HUES48 (cell line): ENCODE measurements around the gene AFF3.

Experiments used
- H3K27ac ChIP-seq: one replicate; pipeline ENCODE4 v1.7.0; 2013; ENCODE audit warnings: low read depth, low read length, inconsistent platforms
- H3K27me3 ChIP-seq: 2 replicates; pipeline ENCODE4 v1.6.1; 2013; ENCODE audit warnings: mild to moderate bottlenecking, low read length; ENCODE audit not compliant: control insufficient read depth, insufficient read depth
- H3K36me3 ChIP-seq: 2 replicates; pipeline ENCODE4 v1.6.1; 2013; ENCODE audit warnings: low read length; ENCODE audit not compliant: control insufficient read depth, insufficient read depth
- H3K4me1 ChIP-seq: 2 replicates; pipeline ENCODE4 v1.6.1; 2013; ENCODE audit warnings: mild to moderate bottlenecking, low read length; ENCODE audit not compliant: control insufficient read depth, insufficient read depth
- H3K4me3 ChIP-seq: 2 replicates; pipeline ENCODE4 v1.5.1; 2013; ENCODE audit warnings: mild to moderate bottlenecking, low read depth, low read length
- H3K9ac ChIP-seq: 2 replicates; pipeline ENCODE4 v1.6.1; 2013; ENCODE audit warnings: mild to moderate bottlenecking, low read depth, low read length, moderate library complexity
- H3K9me3 ChIP-seq: 2 replicates; pipeline ENCODE4 v1.6.1; 2013; ENCODE audit warnings: low read length; ENCODE audit not compliant: control insufficient read depth, insufficient read depth

Gene AFF3

DNA sequence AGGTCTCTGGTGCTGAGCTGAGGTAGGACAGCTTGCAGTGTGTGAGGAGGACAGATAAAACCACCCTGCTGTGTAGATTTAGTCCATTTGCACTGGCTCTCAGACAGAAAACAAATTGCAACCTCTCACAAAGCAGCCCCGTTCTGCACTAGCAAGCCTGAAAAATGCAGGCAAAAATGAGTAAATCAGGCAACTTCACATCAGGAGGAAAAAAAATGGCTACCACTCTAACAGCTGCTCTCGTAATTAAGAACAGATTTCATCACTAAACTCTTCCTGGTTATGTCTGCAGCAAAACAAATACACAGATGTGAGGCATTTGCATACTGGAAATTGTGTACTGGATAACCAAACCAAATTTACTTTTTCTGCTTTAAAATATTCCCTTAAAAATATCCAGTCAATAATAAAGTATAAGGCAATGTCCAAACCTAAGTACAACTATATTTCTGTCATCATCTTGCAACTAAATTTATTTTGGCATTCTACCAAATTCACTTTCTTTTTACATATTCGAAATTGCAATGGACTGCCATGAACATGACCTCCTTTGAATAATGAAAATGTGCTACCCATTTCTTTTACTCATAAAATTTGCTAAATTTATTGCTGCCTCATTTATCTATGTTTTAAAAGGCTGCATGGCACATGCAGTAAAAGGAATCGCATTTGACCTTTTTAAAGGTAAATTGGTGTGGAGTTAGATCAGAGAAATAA, 157.4 kb downstream of the AFF3 start:
- no peak overlapping the region for H3K27ac ChIP-seq
- H3K9ac ChIP-seq, result no peak overlapping the region
- no peaks in the 10 kb centered on the region for H3K9me3 ChIP-seq
- H3K4me1 ChIP-seq, result no peaks in the 10 kb centered on the region
- H3K27me3 ChIP-seq, result no peaks in the 10 kb centered on the region
- H3K4me3 ChIP-seq, result no peak overlapping the region
- no peaks in the 10 kb centered on the region for H3K36me3 ChIP-seq

DNA sequence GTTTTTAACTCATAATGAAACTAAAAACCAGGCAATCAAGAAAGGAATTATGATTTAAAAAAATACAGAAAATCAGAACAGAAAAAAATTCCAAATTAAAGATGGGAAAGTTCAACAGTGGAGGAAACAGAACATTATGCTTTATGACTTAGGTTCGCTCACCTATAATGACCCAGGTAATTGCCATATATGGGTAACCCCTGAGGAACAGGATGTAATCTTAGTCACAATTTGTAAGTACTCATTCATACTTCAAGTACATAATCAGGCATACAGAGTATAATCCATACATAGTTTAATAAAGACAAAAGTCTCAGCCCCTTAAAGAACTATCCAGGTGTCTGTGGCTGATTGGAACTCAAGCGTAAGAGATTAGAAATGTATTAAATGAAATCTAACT, 159.6 kb downstream of the AFF3 start:
- H3K4me1 ChIP-seq, result no peaks in the 10 kb centered on the region
- no peaks in the 10 kb centered on the region for H3K9me3 ChIP-seq
- H3K27me3 ChIP-seq, result no peaks in the 10 kb centered on the region
- no peak overlapping the region for H3K27ac ChIP-seq
- no peak overlapping the region for H3K4me3 ChIP-seq
- H3K36me3 ChIP-seq, result no peaks in the 10 kb centered on the region
- H3K9ac ChIP-seq, result no peak overlapping the region

DNA sequence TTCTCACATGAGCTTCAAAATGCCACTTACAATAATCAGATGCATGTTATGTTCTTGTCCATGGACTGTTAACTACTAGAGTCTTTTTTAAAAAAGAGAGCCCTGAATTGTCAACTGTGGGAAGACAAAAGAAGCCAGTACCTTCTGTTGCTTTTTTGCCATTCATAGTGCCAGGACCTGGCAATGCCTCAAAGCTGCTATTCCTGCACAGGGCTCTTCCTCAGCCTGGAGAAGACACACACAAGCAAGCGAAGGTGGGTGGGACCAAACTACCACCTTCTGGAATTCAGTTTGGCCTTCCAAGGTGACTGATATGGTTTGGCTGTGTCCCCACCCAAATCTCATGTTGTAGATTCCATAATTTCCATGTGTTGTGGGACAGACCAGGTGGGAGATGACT, 160.6 kb downstream of the AFF3 start:
- H3K9ac ChIP-seq, result no peak overlapping the region
- H3K9me3 ChIP-seq, result no peaks in the 10 kb centered on the region
- H3K4me3 ChIP-seq, result no peak overlapping the region
- no peak overlapping the region for H3K27ac ChIP-seq
- H3K27me3 ChIP-seq, result no peaks in the 10 kb centered on the region
- H3K4me1 ChIP-seq, result no peaks in the 10 kb centered on the region
- H3K36me3 ChIP-seq, result no peaks in the 10 kb centered on the region

GRCh38 chr2:99980176-99980575, 162.2 kb downstream of the AFF3 start:
- Histone ChIP-seq H3K9ac (no peak overlapping the region), H3K9me3 (no peaks in the 10 kb centered on the region), H3K27ac (no peak overlapping the region), H3K4me3 (no peak overlapping the region), H3K4me1 (no peaks in the 10 kb centered on the region), H3K36me3 (no peaks in the 10 kb centered on the region), H3K27me3 (no peaks in the 10 kb centered on the region)

GRCh38 chr2:99977966-99978365, 164.4 kb downstream of the AFF3 start:
- Histone ChIP-seq H3K9me3 (no peaks in the 10 kb centered on the region), H3K9ac (no peak overlapping the region), H3K4me1 (peaks cover 3% of the 10 kb centered on the region; the same call in 1 of the 2 replicates), H3K4me3 (no peak overlapping the region), H3K27ac (no peak overlapping the region), H3K27me3 (no peaks in the 10 kb centered on the region), H3K36me3 (no peaks in the 10 kb centered on the region)

DNA sequence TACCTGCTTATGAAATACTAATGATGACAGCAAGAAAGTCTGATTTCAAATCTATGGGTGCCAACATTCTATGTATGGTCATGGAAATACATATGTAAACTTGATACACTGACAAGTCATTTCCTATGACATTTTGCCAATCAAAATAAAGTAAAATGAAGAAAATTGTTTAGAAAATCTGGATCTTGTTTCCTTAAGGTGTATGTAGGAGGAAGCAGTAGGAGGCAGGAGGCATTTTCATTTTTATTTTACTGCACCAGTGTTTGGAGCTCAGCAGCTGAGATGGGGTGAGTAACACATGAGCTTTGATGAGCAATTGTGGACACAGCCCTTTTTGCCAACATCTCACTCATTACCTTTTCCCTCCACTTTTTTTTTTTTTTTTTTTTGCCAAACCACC, 167.0 kb downstream of the AFF3 start:
- Histone ChIP-seq H3K9ac (no peak overlapping the region), H3K9me3 (no peaks in the 10 kb centered on the region), H3K27ac (no peak overlapping the region), H3K4me1 (peaks cover 3% of the 10 kb centered on the region; the same call in 1 of the 2 replicates), H3K27me3 (no peaks in the 10 kb centered on the region), H3K4me3 (no peak overlapping the region), H3K36me3 (no peaks in the 10 kb centered on the region)

GRCh38 chr2:99974682-99975375, 167.6 kb downstream of the AFF3 start:
- Histone ChIP-seq H3K27ac (no peak overlapping the region), H3K27me3 (no peaks in the 10 kb centered on the region), H3K4me1 (peaks cover 3% of the 10 kb centered on the region; the same call in 1 of the 2 replicates), H3K9ac (no peak overlapping the region), H3K9me3 (no peaks in the 10 kb centered on the region), H3K36me3 (no peaks in the 10 kb centered on the region), H3K4me3 (no peak overlapping the region)

- no peaks in the 10 kb centered on the region for H3K9me3 ChIP-seq
- no peaks in the 10 kb centered on the region for H3K36me3 ChIP-seq
- H3K4me3 ChIP-seq, result no peak overlapping the region
- no peak overlapping the region for H3K27ac ChIP-seq
- H3K4me1 ChIP-seq, result peaks cover 3% of the 10 kb centered on the region; the same call in 1 of the 2 replicates
- no peaks in the 10 kb centered on the region for H3K27me3 ChIP-seq
- no peak overlapping the region for H3K9ac ChIP-seq
Measured at GRCh38 chr2:99974275-99974674, 168.1 kb downstream of the AFF3 start.

GRCh38 chr2:99971326-99971900, 171.0 kb downstream of the AFF3 start:
- Histone ChIP-seq H3K36me3 (no peaks in the 10 kb centered on the region), H3K27me3 (no peaks in the 10 kb centered on the region), H3K4me1 (peaks cover 3% of the 10 kb centered on the region; the same call in 1 of the 2 replicates)

DNA sequence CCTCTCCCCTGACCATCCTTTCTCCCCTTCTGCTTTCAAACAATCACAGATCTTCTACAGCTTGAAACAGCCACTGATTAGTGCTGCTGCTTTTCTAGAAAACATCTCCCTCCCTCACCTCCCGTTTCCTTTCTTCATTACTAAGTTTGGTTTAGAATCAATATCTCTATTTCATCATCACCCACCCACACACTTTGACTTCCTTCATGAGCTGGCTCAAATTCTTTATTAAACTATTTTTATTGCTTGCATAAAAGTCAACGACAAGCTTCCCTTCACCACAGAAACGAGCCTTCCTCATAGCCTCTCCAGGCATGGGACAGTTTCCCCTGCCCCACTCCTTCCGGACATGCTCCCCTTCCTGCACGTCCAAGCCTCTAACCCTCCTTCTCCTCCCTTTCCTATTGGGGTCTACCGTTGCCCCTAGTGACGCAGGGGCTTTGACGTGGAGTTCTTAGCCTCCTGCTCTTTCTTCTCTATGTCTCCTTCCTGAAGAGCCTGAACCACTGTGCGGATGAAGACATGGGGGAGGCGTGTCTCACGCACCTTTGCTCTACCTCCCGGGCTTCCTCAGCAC, 172.0 kb downstream of the AFF3 start:
- H3K27me3 ChIP-seq, result no peaks in the 10 kb centered on the region
- no peaks in the 10 kb centered on the region for H3K36me3 ChIP-seq
- H3K27ac ChIP-seq, result no peak overlapping the region
- H3K4me3 ChIP-seq, result no peak overlapping the region
- H3K4me1 ChIP-seq, result peaks cover 3% of the 10 kb centered on the region; the same call in 1 of the 2 replicates
- H3K9me3 ChIP-seq, result no peaks in the 10 kb centered on the region
- H3K9ac ChIP-seq, result no peak overlapping the region

More at GRCh38 chr2:99971326-99971900, 171.0 kb downstream of the AFF3 start:
- Histone ChIP-seq H3K9me3 (no peaks in the 10 kb centered on the region), H3K27ac (no peak overlapping the region), H3K4me3 (no peak overlapping the region), H3K9ac (no peak overlapping the region)
